Measurements from ENCODE around the gene EEPD1. TPM values are rescaled to one million over a fixed set of nuclear protein-coding genes. Genes with fewer than 3 reads are reported as not detected.

Gene EEPD1
- total RNA-seq, 2 donors from 2014 or later = 4.0 to 6.8 TPM

DNA sequence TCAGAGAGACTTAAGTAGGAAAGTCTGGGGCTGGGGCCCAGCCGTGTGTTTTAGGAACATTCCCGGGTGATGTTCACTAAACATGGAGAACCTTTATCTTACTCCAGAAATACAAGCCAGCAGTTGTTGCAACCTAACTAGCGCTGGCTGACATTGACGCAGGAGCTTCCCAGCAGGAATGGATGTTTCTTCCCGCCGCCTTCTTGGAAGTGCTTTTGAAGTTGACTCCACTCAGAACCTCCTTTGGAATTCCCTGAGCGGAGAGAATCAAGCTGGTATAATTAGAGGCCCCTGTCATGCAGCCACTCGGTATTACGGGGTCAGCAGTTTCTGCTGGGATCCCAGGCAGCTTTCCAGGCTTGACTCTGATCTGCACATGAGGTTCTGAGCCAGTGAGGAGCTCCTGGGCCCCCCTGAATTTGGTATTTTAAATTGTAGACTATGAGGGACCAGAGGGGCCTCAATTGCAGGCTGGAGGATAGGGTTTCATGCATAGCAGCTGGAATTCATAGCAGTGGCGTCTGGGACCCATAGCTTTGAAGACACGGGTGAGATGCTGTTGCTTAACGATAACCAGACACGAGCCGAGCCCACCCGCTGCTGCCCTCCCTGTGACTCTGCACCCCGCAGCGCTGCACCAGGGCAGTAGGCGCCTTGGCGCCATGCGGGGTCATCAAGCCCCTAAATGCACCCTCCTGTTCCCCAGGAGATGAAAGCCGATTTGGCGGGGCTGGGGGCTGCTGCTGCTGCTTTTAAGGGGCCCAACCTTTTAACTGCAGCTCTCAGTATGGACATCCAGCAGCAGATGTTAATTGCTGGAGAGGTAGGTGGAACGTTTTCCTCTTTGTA, 61.8 kb downstream of the EEPD1 start:
- H3K9me3 ChIP-seq = no peaks in the 10 kb centered on the region
- DNase-seq (ENCODE audit: low spot score) = no peak
- H3K4me3 ChIP-seq = no peak overlapping the region
- H3K4me1 ChIP-seq = peaks cover 0 to 12% of the 10 kb centered on the region in 2 donors
- H3K27me3 ChIP-seq = no peaks in the 10 kb centered on the region
- H3K36me3 ChIP-seq = no peaks in the 10 kb centered on the region
- H3K27ac ChIP-seq = no peak overlapping the region
- TF ChIP-seq, protein P1, sequence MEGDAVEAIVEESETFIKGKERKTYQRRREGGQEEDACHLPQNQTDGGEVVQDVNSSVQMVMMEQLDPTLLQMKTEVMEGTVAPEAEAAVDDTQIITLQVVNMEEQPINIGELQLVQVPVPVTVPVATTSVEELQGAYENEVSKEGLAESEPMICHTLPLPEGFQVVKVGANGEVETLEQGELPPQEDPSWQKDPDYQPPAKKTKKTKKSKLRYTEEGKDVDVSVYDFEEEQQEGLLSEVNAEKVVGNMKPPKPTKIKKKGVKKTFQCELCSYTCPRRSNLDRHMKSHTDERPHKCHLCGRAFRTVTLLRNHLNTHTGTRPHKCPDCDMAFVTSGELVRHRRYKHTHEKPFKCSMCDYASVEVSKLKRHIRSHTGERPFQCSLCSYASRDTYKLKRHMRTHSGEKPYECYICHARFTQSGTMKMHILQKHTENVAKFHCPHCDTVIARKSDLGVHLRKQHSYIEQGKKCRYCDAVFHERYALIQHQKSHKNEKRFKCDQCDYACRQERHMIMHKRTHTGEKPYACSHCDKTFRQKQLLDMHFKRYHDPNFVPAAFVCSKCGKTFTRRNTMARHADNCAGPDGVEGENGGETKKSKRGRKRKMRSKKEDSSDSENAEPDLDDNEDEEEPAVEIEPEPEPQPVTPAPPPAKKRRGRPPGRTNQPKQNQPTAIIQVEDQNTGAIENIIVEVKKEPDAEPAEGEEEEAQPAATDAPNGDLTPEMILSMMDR (IDR thresholded peaks at IDR 0.05) = no peak

DNA sequence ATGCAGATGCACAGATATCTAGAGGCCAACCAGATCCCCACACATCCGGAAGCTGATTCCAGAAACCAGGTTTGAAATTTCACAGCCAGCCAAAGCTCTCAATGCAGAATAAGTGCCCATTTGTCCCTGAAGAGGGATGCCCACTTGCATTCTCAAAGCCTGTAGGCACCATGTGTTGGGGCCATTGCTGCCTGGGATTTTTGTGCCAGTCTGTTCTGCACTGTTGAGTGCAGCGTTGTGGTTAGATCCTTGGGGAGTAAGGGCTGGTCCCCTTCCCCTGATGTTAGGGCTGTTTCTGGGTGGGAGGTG, 62.4 kb downstream of the EEPD1 start:
- TF ChIP-seq, protein P1 (IDR thresholded peaks at IDR 0.05) = no peak
- Histone ChIP-seq H3K27ac (no peak overlapping the region), H3K4me1 (peaks cover 0 to 10% of the 10 kb centered on the region in 2 donors)

DNA sequence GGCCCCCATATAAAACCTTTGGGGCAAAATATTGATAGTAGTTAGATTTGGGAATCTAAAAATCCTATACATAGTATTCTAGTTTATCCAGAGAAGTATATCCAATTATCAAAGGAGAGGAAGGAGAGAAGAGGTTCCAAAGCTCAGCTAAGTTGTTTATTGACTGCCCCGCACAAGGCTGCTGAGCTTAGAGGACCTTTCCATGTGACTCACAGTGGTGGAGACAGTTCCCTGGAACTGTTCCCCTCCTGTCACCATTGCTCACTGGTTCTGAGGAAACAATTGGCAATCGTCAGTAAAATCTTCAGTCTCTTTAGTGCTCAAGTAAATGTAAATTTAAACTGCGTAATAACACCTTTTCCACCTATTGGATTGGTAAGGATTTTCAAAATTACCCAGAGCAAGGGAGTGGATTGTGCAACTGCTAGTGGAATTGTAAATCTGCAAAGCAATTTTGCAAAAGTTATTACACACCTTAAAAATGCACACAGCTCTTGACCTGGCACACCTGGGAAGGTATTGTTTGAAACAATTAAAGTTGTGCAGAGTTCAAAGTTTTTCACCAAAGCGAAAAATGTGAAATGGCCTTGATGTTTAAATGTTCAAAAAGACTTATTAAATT, 63.1 kb downstream of the EEPD1 start:
- H3K27me3 ChIP-seq = no peaks in the 10 kb centered on the region
- TF ChIP-seq, protein P1 (IDR thresholded peaks at IDR 0.05) = no peak
- no peak overlapping the region for H3K27ac ChIP-seq
- peaks cover 0 to 7% of the 10 kb centered on the region in 2 donors for H3K4me1 ChIP-seq
- H3K9me3 ChIP-seq = no peaks in the 10 kb centered on the region
- H3K4me3 ChIP-seq = no peak overlapping the region
- DNase-seq (ENCODE audit: low spot score) = no peak
- H3K36me3 ChIP-seq = no peaks in the 10 kb centered on the region

More for the DNA sequence above, 62.4 kb downstream of the EEPD1 start:
- no peak for DNase-seq (ENCODE audit: low spot score)
- no peaks in the 10 kb centered on the region for H3K36me3 ChIP-seq
- no peaks in the 10 kb centered on the region for H3K9me3 ChIP-seq
- no peak overlapping the region for H3K4me3 ChIP-seq
- no peaks in the 10 kb centered on the region for H3K27me3 ChIP-seq

DNA sequence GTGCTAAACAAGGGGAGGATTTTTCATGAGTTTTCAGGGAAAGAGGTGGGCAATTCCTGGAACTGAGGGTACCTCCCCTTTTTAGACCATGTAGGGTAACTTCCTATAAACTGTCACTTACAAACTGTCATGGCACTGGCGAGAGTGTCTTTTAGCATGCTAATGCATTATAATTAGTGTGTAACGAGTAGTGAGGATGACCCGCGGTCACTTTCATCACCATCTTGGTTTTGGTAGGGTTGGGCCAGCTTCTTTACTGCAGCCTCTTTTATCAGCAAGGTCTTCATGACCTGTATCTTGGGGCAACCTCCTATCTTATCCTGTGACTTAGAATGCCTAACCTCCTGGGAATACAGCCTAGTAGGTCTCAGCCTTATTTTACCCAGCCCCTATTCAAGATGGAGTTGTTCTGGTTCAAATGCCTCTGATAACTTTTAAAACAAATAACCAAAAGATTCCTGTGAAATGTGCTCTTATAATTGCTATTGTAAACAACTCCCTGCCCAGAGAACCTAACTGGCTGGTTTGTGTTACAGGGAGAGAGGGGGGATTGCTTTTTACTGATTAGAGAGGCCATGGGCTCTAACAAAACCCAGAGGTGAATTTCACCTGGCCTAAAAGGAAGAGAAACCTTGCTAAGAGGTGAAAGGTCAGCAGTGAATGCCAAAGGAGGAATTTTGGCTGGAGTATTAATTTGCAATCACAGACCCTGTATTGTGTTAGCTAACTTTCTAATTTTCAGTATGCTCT, 64.3 kb downstream of the EEPD1 start:
- DNase-seq (ENCODE audit: low spot score) = no peak
- TF ChIP-seq, protein P1 (IDR thresholded peaks at IDR 0.05) = no peak
- no peak overlapping the region for H3K4me3 ChIP-seq
- no peaks in the 10 kb centered on the region for H3K27me3 ChIP-seq
- no peak overlapping the region for H3K27ac ChIP-seq
- H3K36me3 ChIP-seq = no peaks in the 10 kb centered on the region
- H3K9me3 ChIP-seq = no peaks in the 10 kb centered on the region
- H3K4me1 ChIP-seq = peaks cover 0 to 7% of the 10 kb centered on the region in 2 donors

DNA sequence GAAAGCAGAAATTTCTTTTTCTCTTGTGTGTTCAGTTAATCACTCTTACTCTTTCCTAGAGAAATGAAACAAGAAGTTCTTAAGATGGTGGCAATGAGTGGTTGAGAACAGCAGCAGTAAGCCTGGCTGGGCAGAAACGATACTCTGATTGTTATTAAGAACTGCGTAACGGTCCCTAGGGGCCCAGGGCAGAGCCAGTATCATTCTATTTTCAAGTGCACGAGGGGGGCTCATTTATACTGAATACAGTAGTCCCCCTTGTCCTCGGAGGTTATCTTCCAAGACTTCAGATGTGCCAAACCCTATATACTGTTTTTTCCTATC, 64.9 kb downstream of the EEPD1 start:
- no peak overlapping the region for H3K4me3 ChIP-seq
- no peaks in the 10 kb centered on the region for H3K27me3 ChIP-seq
- no peak overlapping the region for H3K27ac ChIP-seq
- no peak for DNase-seq (ENCODE audit: low spot score)
- no peaks in the 10 kb centered on the region for H3K9me3 ChIP-seq
- no peaks in the 10 kb centered on the region for H3K36me3 ChIP-seq
- TF ChIP-seq, protein P1 (IDR thresholded peaks at IDR 0.05) = no peak
- H3K4me1 ChIP-seq = peaks cover 0 to 7% of the 10 kb centered on the region in 2 donors

Measured in right atrium auricular region (tissue), 2 donors.